Right forelimb (tissue), 1 donor: ENCODE data around the gene TMEM254.
"Not testable (repeated sequence)": the region's sequence is repeated elsewhere in the genome, so short reads cannot be mapped to it uniquely, and the experiment has no call there.

Experiments
- DNase-seq: peaks from one replicate; pipeline ENCODE4 v3.0.0-alpha.2; 2018

The TMEM254 gene

GRCh38 chr10:80078448-80079311 lies at the start of gene TMEM254:
Gene TMEM254, plus strand, starts transcription at chr10:80078665. Its CDS starts 35 bp downstream, at chr10:80078700.
- peak; percentile 96 for DNase-seq

GRCh38 chr10:80029205-80029604 lies 49.3 kb upstream of the TMEM254 start:
- not testable (repeated sequence) for DNase-seq

DNA sequence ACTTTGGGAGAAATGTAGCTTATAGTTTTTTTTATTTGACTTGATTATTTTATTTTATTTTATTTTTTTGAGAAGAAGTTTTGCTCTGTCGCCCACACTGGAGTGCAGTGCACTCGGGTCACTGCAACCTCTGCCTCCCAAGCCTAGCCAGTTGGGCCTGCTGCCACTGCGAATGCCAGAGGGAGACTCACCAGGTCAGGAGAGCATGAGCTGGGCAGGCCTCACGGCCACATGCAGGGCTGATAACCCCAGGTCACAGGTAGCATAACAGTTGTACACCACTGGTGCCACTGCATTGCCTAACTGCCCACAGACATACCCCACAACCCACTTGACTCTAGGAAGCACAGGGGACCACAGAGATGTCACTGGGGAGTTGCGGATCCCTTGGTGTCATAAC lies 48.6 kb upstream of the TMEM254 start:
- not testable (repeated sequence) for DNase-seq

- no peak for DNase-seq
These were observed 46.0 kb upstream of the TMEM254 start for GRCh38 chr10:80032503-80032902.

- DNase-seq, result not testable (repeated sequence)
These were observed 43.7 kb upstream of the TMEM254 start for GRCh38 chr10:80034766-80035165.

GRCh38 chr10:80035430-80035829 lies 43.0 kb upstream of the TMEM254 start:
- not testable (repeated sequence) for DNase-seq

- not testable (repeated sequence) for DNase-seq
These were observed 41.5 kb upstream of the TMEM254 start for GRCh38 chr10:80036921-80037500.

DNA sequence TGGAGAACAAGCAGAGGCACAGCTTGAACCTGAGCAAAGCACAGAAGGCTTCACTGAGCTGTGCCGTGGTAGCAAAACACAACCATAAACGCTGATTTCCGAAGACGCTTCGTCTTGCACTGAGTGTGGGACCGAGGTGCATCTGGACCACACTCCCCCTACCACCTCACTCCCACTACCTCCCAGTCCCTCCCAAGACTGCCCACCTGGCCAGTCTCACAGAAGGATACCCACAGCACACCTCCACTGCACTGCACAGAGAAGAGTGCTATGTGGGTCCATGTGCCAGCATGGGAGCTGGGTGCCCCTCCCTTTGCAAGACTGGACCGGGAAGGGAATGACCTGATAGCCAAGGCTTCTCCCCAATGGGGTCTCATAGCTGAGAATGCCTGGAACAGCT lies 40.2 kb upstream of the TMEM254 start:
- DNase-seq, result not testable (repeated sequence)

DNA sequence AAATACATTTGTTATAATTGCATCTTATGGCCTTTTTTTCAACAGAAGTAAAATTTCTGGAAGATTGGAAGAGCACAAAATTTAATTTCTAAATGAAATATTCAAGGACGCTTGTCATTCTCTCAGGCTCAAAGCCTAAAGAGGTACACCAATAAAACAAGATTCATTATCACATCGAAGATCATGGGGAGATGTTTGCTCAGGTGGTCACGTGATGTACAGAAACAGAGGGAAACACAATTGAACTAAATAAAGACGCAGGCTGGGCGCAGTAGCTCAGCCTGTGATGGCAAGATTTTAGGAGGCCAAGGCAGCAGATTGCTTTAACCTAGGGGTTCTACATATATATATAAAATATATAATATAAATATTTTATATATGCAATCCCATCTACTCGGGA lies 37.3 kb upstream of the TMEM254 start:
- no peak for DNase-seq

- DNase-seq, result not testable (repeated sequence)
These were observed 33.5 kb upstream of the TMEM254 start for GRCh38 chr10:80044935-80045334.

DNA sequence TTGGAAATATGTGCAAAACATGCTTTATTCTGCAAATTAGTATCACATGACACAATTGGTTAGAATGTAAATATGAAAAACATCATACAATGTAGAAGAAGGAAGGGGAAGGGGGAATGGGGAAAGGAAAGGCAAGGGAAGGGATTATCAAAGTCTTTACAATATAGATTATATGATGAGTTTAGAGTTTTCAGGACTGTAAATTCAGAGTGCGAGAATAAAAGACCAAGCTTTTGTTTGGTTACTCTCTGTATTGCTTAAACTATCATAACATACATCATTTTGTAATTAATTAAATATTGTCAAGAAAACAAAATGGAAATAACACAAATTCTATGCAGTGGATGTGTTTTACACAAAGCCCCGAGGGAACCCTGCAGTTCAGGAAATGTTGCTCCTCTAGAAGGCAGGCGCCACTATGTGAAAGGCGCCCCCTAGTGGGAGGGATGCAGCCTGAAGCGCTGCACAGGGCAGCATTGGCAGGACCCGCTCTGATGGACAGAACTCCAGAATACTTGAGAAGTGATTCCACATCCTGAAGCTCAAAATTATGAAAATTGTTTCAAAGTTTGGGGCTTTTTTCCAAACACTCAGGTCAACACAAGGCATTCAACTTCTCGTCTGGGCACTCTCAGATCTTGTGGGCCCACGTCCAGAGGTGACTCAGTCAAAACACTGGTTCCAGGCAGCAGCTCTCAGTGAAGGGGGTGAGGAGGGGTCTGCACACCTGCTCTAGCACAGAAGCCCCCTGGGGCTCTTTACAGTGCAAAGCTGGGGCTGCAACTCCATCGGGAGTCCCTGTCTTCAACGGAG lies 31.6 kb upstream of the TMEM254 start:
- peak; percentile 71 for DNase-seq

GRCh38 chr10:80050752-80051151 lies 27.7 kb upstream of the TMEM254 start:
- no peak for DNase-seq

DNA sequence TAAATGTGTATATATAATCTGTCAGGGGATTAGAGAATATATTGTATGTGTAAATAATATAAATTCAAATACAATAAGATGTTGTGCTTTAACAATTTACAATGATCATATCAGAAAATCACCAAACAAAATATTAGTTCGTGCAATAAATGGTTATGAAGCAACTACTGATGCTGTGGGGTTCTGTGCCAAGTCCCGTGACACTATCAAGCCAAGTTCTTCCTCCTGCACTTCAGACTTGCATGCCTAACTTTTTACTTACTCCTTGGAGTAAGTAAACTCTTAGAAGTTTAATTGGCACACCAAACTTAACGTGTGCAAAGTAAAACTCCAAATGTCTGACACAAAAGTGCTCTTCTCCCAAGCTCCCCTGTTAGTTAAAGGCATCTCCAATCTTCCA lies 26.5 kb upstream of the TMEM254 start:
- DNase-seq, result no peak

GRCh38 chr10:80055760-80056159 lies 22.7 kb upstream of the TMEM254 start:
- no peak for DNase-seq

DNA sequence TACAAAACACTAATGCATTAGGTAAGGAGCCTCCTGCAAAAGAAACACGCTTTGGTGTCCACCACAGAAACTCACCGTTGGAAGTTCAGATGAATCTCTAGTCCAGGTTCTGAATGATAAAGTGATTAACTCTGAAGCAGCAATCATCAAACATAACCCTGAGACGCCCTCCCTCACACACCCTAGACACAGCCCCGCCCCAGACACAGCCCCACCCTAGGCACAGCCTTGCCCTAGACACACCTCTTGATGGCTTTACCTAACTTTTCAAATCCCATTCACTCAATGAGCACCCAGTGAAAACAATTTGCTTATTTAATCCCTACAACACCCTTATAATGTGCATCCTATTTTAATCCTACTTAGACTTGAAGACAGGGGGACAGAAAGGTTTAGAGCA lies 21.3 kb upstream of the TMEM254 start:
- DNase-seq, result no peak

DNA sequence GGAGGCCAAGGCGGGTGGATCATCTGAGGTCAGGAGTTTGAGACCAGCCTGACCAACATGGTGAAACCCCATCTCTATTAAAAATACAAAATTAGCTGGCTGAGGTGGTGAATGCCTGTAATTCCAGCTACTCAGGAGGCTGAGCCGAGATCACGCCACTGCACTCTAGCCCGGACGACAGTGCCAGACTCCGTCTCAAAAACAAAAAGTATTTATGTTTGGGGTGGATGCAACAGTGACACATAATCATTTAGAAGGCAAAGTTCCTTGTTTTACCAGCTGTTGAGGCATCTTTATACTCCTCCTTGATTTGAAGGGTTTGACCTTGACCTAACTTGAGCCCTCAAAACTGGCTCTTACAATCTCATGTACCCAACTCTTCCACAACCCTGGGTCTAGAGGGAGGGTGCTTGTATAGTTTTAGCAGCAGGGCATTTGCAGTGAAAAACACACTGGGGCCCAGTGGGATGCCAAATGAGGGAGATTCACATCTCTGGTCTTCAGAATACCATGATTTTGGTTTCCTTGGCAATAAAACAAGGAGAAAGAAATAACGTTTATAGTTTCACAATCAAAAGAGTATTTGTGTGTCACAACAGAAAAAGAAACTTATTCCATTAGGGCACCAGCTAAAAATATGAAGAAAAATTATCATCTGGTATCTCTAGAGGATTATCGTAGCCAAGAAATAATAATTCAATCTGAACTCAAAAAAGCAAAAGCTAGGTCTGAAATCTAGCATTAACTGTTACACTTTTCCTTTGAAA lies 14.2 kb upstream of the TMEM254 start:
- DNase-seq, result no peak

DNA sequence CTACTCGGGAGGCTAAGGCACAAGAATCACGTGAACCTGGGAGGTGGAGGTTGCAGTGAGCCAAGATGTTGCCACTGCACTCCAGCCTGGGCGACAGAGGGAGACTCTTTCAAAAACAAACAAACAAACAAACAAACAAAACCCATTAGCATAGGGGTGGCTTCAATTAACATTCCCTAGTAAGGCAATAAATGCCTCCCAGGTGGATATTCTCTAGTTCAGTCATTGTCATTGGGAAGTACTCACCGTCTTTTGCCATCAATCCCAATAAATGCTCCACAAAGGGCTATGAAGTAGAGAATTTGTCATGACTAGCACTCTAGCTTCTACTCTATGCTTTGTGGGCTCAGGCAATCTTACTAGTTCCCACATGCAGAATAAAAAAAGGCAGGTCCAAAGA lies 11.7 kb upstream of the TMEM254 start:
- no peak for DNase-seq

DNA sequence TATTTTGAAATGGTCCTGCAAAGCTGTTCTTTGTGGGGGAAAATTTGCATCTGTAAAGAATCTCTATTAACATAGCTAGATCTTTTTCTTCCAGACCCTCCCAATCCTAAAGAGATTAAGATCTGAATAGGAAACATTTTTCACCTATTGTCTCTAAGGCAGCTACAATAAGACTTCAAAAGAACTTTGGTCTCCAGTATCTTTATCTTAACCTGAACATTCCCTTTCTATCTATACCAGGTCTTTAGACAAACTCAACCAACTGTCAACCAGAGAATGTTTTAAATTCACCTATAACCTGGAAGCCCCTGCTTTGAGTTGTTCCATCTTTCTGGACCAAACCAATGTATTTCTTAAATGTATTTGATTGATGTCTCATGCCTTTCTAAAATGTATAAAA lies 10.6 kb upstream of the TMEM254 start:
- DNase-seq, result not testable (repeated sequence)

GRCh38 chr10:80068270-80068669 lies 10.2 kb upstream of the TMEM254 start:
- no peak for DNase-seq

GRCh38 chr10:80070057-80070456 lies 8.4 kb upstream of the TMEM254 start:
- DNase-seq, result no peak

GRCh38 chr10:80072584-80072983 lies 5.9 kb upstream of the TMEM254 start:
- DNase-seq, result no peak

GRCh38 chr10:80075781-80076180 lies 2.7 kb upstream of the TMEM254 start:
- DNase-seq, result no peak
